Measurements from ENCODE around the gene PLEKHH2.

The PLEKHH2 gene

GRCh38 chr2:43792653-43793052 is 155.6 kb downstream of the PLEKHH2 start:
- Histone ChIP-seq H3K36me3 (peaks cover 0 to 22% (median 7%) of the 10 kb centered on the region in 11 experiments; a peak in 12 of 22 replicates), H4K20me1 (no peaks in the 10 kb centered on the region), H3K9ac (no peak overlapping the region), H3K27me3 (no peaks in the 10 kb centered on the region), H3K9me3 (replicated peaks in 1 of 11) (no peaks in the 10 kb centered on the region), H3K4me3 (no peak overlapping the region), H3K27ac (no peak overlapping the region), H3K4me2 (no peak overlapping the region), H3K4me1 (no peaks in the 10 kb centered on the region)
- TF ChIP-seq Cebpa-rat (IDR thresholded peaks at IDR 0.05): no peak

GRCh38 chr2:43794956-43795355 is 157.9 kb downstream of the PLEKHH2 start:
- no peak overlapping the region for H3K4me2 ChIP-seq
- no peaks in the 10 kb centered on the region for H3K9me3 ChIP-seq (replicated peaks in 1 of 11)
- no peaks in the 10 kb centered on the region for H3K27me3 ChIP-seq
- H4K20me1 ChIP-seq: no peaks in the 10 kb centered on the region
- TF ChIP-seq Cebpa-rat (IDR thresholded peaks at IDR 0.05): no peak
- no peak overlapping the region for H3K4me3 ChIP-seq
- H3K36me3 ChIP-seq: peaks cover 0 to 14% (median 5%) of the 10 kb centered on the region in 11 experiments; a peak in 11 of 22 replicates
- H3K27ac ChIP-seq: no peak overlapping the region
- no peak overlapping the region for H3K9ac ChIP-seq
- no peaks in the 10 kb centered on the region for H3K4me1 ChIP-seq

- Histone ChIP-seq H3K9me3 (replicated peaks in 1 of 11) (no peaks in the 10 kb centered on the region), H3K9ac (no peak overlapping the region), H3K27me3 (no peaks in the 10 kb centered on the region), H3K4me2 (no peak overlapping the region), H4K20me1 (no peaks in the 10 kb centered on the region), H3K4me3 (no peak overlapping the region), H3K36me3 (peaks cover 0 to 7% (median 2%) of the 10 kb centered on the region in 11 experiments; a peak in 8 of 22 replicates), H3K27ac (no peak overlapping the region), H3K4me1 (no peaks in the 10 kb centered on the region)
- TF ChIP-seq Cebpa-rat (IDR thresholded peaks at IDR 0.05): no peak
Measured at GRCh38 chr2:43796206-43796605, 159.1 kb downstream of the PLEKHH2 start.

GRCh38 chr2:43798300-43798699 is 161.2 kb downstream of the PLEKHH2 start:
- no peaks in the 10 kb centered on the region for H3K4me1 ChIP-seq
- H3K4me2 ChIP-seq: no peak overlapping the region
- no peak overlapping the region for H3K4me3 ChIP-seq
- H3K27me3 ChIP-seq: no peaks in the 10 kb centered on the region
- TF ChIP-seq Cebpa-rat (IDR thresholded peaks at IDR 0.05): no peak
- H3K27ac ChIP-seq: no peak overlapping the region
- no peaks in the 10 kb centered on the region for H4K20me1 ChIP-seq
- peaks cover 0 to 4% (median 0%) of the 10 kb centered on the region in 11 experiments; a peak in 3 of 22 replicates for H3K36me3 ChIP-seq
- no peak overlapping the region for H3K9ac ChIP-seq
- H3K9me3 ChIP-seq (replicated peaks in 1 of 11): no peaks in the 10 kb centered on the region

GRCh38 chr2:43800894-43801293 is 163.8 kb downstream of the PLEKHH2 start:
- no peak overlapping the region for H3K27ac ChIP-seq
- no peaks in the 10 kb centered on the region for H3K27me3 ChIP-seq
- no peaks in the 10 kb centered on the region for H4K20me1 ChIP-seq
- H3K4me2 ChIP-seq: no peak overlapping the region
- TF ChIP-seq Cebpa-rat (IDR thresholded peaks at IDR 0.05): no peak
- H3K9me3 ChIP-seq (replicated peaks in 1 of 11): no peaks in the 10 kb centered on the region
- H3K9ac ChIP-seq: no peak overlapping the region
- H3K4me1 ChIP-seq: no peaks in the 10 kb centered on the region
- H3K4me3 ChIP-seq: no peak overlapping the region
- H3K36me3 ChIP-seq: peaks cover 0 to 11% (median 6%) of the 10 kb centered on the region in 11 experiments; a peak in 9 of 22 replicates

- Histone ChIP-seq H3K36me3 (peaks cover 0 to 17% (median 7%) of the 10 kb centered on the region in 11 experiments; a peak in 8 of 22 replicates), H3K27me3 (no peaks in the 10 kb centered on the region), H3K9me3 (replicated peaks in 1 of 11) (no peaks in the 10 kb centered on the region), H3K27ac (no peak overlapping the region), H4K20me1 (no peaks in the 10 kb centered on the region), H3K4me1 (no peaks in the 10 kb centered on the region), H3K9ac (no peak overlapping the region), H3K4me2 (no peak overlapping the region), H3K4me3 (no peak overlapping the region)
- no peak for TF ChIP-seq Cebpa-rat (IDR thresholded peaks at IDR 0.05)
Measured at GRCh38 chr2:43802135-43802534, 165.1 kb downstream of the PLEKHH2 start.

GRCh38 chr2:43803113-43803512 is 166.1 kb downstream of the PLEKHH2 start:
- Histone ChIP-seq H4K20me1 (no peaks in the 10 kb centered on the region), H3K9me3 (replicated peaks in 1 of 11) (no peaks in the 10 kb centered on the region)

GRCh38 chr2:43806719-43807031 is 169.6 kb downstream of the PLEKHH2 start:
- Histone ChIP-seq H3K4me1 (no peaks in the 10 kb centered on the region), H4K20me1 (no peaks in the 10 kb centered on the region), H3K9ac (no peak overlapping the region), H3K27ac (no peak overlapping the region), H3K27me3 (no peaks in the 10 kb centered on the region), H3K4me3 (no peak overlapping the region), H3K4me2 (no peak overlapping the region), H3K36me3 (peaks cover 0 to 24% (median 7%) of the 10 kb centered on the region in 11 experiments; a peak in 8 of 22 replicates), H3K9me3 (replicated peaks in 1 of 11) (no peaks in the 10 kb centered on the region)
- TF ChIP-seq Cebpa-rat (IDR thresholded peaks at IDR 0.05): no peak

More at GRCh38 chr2:43803113-43803512, 166.1 kb downstream of the PLEKHH2 start:
- Histone ChIP-seq H3K27ac (no peak overlapping the region), H3K9ac (no peak overlapping the region), H3K36me3 (peaks cover 0 to 21% (median 7%) of the 10 kb centered on the region in 11 experiments; a peak in 8 of 22 replicates), H3K4me1 (no peaks in the 10 kb centered on the region), H3K27me3 (no peaks in the 10 kb centered on the region), H3K4me3 (no peak overlapping the region), H3K4me2 (no peak overlapping the region)
- TF ChIP-seq Cebpa-rat (IDR thresholded peaks at IDR 0.05): no peak

GRCh38 chr2:43810452-43810851 is 173.4 kb downstream of the PLEKHH2 start:
- Histone ChIP-seq H3K27ac (no peak overlapping the region), H3K9ac (no peak overlapping the region), H3K36me3 (peaks cover 0 to 18% (median 5%) of the 10 kb centered on the region in 11 experiments; a peak in 7 of 22 replicates), H4K20me1 (no peaks in the 10 kb centered on the region), H3K27me3 (no peaks in the 10 kb centered on the region), H3K4me3 (no peak overlapping the region), H3K4me2 (no peak overlapping the region), H3K9me3 (replicated peaks in 1 of 11) (no peaks in the 10 kb centered on the region), H3K4me1 (no peaks in the 10 kb centered on the region)
- no peak for TF ChIP-seq Cebpa-rat (IDR thresholded peaks at IDR 0.05)

- Histone ChIP-seq H3K36me3 (peaks cover 0 to 13% (median under 1%) of the 10 kb centered on the region in 11 experiments; a peak in 6 of 22 replicates), H4K20me1 (no peaks in the 10 kb centered on the region), H3K9me3 (replicated peaks in 1 of 11) (no peaks in the 10 kb centered on the region; a peak in 1 of 22 replicates), H3K4me1 (no peaks in the 10 kb centered on the region), H3K4me2 (no peak overlapping the region), H3K9ac (no peak overlapping the region), H3K27me3 (no peaks in the 10 kb centered on the region), H3K27ac (no peak overlapping the region), H3K4me3 (no peak overlapping the region)
- no peak for TF ChIP-seq Cebpa-rat (IDR thresholded peaks at IDR 0.05)
Measured at GRCh38 chr2:43810888-43811287, 173.8 kb downstream of the PLEKHH2 start.

All from BLaER1 treated with 17β-estradiol and CSF1 and Interleukin-3, amounts not matched to agents 10 nM and 100 nM (cell line).